ENCODE data around the gene PLXNA4.
"Not testable (repeated sequence)": the region's sequence is repeated elsewhere in the genome, so short reads cannot be mapped to it uniquely, and the experiment has no call there.

Gene PLXNA4, protein sequence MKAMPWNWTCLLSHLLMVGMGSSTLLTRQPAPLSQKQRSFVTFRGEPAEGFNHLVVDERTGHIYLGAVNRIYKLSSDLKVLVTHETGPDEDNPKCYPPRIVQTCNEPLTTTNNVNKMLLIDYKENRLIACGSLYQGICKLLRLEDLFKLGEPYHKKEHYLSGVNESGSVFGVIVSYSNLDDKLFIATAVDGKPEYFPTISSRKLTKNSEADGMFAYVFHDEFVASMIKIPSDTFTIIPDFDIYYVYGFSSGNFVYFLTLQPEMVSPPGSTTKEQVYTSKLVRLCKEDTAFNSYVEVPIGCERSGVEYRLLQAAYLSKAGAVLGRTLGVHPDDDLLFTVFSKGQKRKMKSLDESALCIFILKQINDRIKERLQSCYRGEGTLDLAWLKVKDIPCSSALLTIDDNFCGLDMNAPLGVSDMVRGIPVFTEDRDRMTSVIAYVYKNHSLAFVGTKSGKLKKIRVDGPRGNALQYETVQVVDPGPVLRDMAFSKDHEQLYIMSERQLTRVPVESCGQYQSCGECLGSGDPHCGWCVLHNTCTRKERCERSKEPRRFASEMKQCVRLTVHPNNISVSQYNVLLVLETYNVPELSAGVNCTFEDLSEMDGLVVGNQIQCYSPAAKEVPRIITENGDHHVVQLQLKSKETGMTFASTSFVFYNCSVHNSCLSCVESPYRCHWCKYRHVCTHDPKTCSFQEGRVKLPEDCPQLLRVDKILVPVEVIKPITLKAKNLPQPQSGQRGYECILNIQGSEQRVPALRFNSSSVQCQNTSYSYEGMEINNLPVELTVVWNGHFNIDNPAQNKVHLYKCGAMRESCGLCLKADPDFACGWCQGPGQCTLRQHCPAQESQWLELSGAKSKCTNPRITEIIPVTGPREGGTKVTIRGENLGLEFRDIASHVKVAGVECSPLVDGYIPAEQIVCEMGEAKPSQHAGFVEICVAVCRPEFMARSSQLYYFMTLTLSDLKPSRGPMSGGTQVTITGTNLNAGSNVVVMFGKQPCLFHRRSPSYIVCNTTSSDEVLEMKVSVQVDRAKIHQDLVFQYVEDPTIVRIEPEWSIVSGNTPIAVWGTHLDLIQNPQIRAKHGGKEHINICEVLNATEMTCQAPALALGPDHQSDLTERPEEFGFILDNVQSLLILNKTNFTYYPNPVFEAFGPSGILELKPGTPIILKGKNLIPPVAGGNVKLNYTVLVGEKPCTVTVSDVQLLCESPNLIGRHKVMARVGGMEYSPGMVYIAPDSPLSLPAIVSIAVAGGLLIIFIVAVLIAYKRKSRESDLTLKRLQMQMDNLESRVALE (N-terminal part only)

DNA sequence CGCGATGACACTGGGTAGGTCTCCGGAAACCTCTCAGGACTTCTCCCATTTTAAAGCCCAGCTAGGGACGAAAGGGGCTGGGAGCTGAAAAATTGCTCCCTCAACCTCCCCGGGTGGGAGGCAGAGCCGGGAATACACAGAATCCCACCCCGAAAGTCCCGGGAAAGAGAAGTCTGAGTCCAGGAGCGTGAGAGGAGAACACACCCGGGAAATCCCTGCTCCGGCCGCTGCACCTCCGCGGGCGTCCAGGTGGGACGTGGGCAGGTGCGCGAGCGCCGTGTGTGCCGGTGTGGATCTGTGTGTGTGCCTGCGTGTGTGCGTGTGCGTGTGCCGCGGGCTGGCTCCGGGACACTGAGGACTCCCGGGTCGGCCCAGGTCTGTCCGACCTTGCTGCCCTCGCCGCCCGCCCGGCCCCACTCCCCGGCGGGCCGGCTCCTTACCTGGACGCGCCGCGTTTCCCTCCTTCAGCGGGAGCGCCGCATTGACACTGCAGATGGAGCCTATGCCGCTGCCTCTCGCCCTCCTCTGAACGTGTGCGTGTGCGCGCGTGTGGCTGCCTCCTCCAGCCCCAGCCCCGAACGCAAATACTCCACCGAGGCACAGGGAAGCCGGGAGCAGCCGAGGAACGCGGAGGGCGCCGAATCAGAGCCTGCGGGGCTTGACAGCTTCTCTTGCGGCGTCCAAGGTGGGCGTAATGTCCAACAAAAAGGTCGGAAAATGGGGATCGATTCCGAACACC lies at the start of gene PLXNA4:
TSS of gene PLXNA4 (minus strand) at position 489 of the 739 bp plus-strand sequence. CDS start 67,777 bp downstream, outside the sequence.
- DNase-seq (ENCODE audit: low spot score), result no peak

GRCh38 chr7:132625651-132626050 lies 49.4 kb upstream of the PLXNA4 start:
- no peak for DNase-seq (ENCODE audit: low spot score)

DNA sequence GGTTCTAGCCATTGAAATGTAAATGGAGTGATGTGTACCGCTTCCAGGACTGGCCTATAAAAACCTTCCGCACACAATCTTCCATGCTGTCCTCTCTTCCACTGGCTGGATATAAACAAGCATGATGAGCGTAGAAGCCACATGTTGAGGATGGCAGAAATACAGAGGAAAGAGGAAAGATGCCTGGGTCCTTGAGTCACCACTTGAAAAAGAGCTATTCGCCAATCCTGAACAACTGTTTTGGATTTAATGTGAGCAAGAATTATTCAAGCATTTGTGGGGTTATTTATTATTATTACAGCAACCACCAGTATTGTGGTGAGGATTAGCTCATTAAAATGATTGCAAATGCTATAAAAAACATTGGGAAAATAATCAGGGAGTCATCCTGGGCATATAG lies 45.8 kb upstream of the PLXNA4 start:
- no peak for DNase-seq (ENCODE audit: low spot score)

GRCh38 chr7:132619967-132620366 lies 43.7 kb upstream of the PLXNA4 start:
- DNase-seq (ENCODE audit: low spot score), result no peak

- no peak for DNase-seq (ENCODE audit: low spot score)
These were observed 42.7 kb upstream of the PLXNA4 start for GRCh38 chr7:132618956-132619305.

DNA sequence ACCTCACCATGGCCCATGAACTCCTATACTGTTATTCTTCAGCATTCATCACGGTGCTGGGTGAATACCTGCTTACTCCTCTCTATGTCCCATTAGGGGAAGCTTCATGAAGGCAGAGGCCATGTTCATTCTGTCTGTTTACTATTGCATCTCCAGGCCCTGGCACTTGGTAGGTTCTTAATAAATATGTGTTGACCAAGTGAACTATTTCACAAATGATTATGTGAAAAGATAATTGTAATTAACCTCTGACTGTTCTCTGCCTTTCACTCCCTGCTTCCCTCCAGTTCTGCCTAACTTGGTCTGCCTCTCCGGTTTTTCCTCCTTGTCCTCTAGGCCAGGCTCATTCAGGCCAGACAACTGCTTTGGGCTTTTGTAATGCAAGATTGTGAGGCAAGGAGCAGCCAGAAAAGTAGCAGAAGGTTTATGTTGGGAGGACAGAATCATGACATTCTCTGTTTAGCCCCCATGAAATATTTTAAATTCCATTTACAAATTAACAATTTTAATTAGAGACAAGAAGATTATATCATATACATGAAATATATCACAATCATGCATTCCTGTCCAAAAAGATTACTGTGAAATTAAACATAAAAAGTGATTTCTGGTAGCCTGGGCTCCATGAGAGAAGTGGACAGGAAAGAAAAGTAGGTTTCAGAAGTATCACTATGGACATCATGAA lies 42.1 kb upstream of the PLXNA4 start:
- no peak for DNase-seq (ENCODE audit: low spot score)

- DNase-seq (ENCODE audit: low spot score), result peak; percentile 12
These were observed 38.4 kb upstream of the PLXNA4 start for GRCh38 chr7:132614428-132615318.

DNA sequence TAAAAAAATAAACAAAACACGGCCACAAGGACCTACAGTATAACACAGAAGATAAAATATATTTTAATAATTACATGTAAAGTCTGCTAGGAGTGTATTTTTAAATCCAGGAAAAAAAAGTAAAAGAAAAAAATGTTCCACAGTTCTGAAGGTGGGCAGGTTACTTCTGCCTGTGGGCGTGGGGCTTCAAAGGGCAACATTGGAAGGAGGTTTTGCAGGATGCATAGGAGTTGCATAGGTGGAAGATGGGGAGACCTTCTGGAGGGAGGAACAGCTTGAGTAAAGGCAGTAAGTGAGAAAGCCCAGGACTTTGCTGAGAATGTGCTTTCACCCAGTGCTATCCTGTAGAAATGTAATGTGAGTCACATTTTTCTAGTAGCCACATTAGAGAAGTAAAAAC lies 37.5 kb upstream of the PLXNA4 start:
- DNase-seq (ENCODE audit: low spot score), result no peak

DNA sequence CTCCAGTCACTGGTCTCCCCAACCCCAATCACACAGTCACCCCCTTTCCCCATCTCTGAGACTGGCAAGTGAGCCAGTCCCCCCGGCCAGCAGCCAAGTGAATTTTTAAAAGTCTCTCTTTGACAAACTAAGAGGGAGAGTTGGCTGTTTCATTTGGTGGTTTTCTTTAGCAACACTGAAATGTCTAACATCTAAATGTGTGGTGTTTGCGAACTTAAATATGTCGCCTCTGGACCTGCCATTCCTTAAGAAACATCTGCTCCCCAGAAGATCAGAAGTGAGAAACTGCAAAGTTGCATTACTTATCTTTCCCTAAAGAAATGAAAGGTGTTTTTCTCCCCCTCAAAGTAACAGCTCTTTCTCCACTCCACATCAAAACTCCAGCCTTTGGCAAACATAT lies 34.7 kb upstream of the PLXNA4 start:
- DNase-seq (ENCODE audit: low spot score), result no peak

GRCh38 chr7:132609906-132610520 lies 33.7 kb upstream of the PLXNA4 start:
- DNase-seq (ENCODE audit: low spot score), result peak; percentile 7

GRCh38 chr7:132609222-132609621 lies 33.0 kb upstream of the PLXNA4 start:
- DNase-seq (ENCODE audit: low spot score), result no peak

DNA sequence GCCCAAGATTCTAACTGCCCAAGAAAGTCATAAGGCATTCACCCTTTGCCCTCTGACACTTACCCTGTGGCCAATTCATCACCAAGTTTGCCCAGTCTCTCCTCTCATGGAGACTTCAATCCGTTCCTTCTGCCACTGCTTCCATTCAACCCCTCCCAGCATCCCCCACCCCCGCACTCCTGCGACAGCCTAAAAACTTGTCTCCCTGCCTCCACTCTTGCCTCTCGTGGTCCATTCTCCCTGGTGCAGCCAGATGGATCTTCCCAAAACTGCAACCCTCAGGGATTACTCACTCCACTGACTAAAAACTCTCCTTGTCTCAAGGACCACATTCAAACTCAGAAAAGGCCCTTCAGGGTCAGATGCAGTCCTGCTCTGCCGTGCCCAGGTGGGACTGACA lies 32.3 kb upstream of the PLXNA4 start:
- DNase-seq (ENCODE audit: low spot score), result no peak

GRCh38 chr7:132607656-132608055 lies 31.4 kb upstream of the PLXNA4 start:
- DNase-seq (ENCODE audit: low spot score), result no peak

GRCh38 chr7:132604121-132604520 lies 27.9 kb upstream of the PLXNA4 start:
- DNase-seq (ENCODE audit: low spot score), result no peak

GRCh38 chr7:132603220-132603833 lies 27.1 kb upstream of the PLXNA4 start:
- no peak for DNase-seq (ENCODE audit: low spot score)

DNA sequence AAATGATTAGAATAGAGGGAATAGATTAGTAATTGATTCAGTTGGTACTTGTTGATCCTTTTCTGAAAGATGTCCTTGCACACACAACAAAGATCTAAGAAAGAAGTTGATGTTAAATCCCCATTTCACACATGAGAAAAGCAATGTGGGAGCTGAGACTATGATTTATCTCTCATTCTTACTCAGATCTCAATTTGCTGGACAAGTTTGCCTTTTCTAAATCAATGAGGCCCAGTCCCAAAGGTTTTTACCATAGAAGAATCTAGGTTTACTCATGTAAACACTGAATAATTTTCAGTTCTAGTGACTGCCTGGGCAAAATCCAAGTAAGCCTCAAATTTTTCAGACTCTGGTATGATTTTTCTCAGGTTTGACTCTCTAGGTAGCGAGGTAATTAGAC lies 25.5 kb upstream of the PLXNA4 start:
- DNase-seq (ENCODE audit: low spot score), result no peak

- no peak for DNase-seq (ENCODE audit: low spot score)
These were observed 20.3 kb upstream of the PLXNA4 start for GRCh38 chr7:132596588-132596987.

DNA sequence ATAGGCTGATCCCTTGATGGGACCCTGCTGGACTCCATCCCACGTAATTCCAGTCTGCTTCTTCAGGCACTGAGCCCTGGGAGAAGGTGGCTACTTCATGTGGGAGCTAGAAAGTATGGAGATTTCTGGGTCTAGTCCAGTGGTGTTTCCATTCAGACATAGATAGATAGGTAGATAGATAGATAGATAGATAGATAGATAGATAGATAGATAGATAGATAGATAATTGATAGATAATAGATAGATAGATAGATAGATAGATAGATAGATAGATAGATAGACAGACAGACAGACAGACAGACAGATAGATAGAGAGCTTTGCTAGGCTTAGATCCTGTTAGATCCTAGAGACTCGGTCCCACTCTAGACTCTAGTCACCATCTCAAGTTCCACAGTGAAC lies 18.5 kb upstream of the PLXNA4 start:
- not testable (repeated sequence) for DNase-seq (ENCODE audit: low spot score)

- no peak for DNase-seq (ENCODE audit: low spot score)
These were observed 16.7 kb upstream of the PLXNA4 start for GRCh38 chr7:132592936-132593335.

Measured in pons (tissue), 1 donor.